Thyroid gland (tissue), 4 donors: ENCODE results near the gene C12orf42.

Source experiments
- POLR2A ChIP-seq, 2 donors: fragments of 450-650 bp; IDR thresholded peaks; one replicate each; pipeline ENCODE4 v1.6.1; 2017; ENCODE audit warnings: antibody characterized with exemption in 2 of 2, mild to moderate bottlenecking in 2 of 2, moderate library complexity in 1 of 2
- TF ChIP-seq, protein P1 (sequence below), 6 experiments: fragments of 200-600 bp in 3 of 6; fragments of 450-650 bp in 3 of 6; sonication (generic) in 3 of 6; IDR thresholded peaks; one replicate each; pipeline ENCODE4 v1.5.1; 2016 to 2019; ENCODE audit warnings: antibody characterized with exemption in 6 of 6, mild to moderate bottlenecking in 2 of 6, inconsistent platforms in 1 of 6, moderate library complexity in 1 of 6

DNA sequence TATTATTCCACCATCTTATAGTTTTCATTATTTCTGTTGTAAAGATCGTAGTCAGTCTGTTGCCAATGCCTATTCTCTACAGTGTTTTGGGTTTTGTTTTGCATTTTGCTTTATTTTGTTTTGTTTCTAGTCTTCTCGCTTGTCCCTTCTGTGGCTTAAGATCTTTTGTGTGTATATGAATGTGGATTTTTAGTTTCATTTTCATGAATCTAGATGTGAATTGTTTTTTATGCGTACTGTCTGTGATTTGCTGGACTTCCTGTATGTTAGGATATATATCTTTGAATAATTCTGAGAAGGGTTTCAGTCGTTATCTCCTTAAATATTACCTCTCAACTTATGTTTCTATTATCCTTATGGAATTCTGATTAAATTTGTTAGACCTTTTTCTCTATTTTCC lies 13.4 kb downstream of the C12orf42 start:
- TF ChIP-seq, protein P1, sequence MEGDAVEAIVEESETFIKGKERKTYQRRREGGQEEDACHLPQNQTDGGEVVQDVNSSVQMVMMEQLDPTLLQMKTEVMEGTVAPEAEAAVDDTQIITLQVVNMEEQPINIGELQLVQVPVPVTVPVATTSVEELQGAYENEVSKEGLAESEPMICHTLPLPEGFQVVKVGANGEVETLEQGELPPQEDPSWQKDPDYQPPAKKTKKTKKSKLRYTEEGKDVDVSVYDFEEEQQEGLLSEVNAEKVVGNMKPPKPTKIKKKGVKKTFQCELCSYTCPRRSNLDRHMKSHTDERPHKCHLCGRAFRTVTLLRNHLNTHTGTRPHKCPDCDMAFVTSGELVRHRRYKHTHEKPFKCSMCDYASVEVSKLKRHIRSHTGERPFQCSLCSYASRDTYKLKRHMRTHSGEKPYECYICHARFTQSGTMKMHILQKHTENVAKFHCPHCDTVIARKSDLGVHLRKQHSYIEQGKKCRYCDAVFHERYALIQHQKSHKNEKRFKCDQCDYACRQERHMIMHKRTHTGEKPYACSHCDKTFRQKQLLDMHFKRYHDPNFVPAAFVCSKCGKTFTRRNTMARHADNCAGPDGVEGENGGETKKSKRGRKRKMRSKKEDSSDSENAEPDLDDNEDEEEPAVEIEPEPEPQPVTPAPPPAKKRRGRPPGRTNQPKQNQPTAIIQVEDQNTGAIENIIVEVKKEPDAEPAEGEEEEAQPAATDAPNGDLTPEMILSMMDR (IDR thresholded peaks at IDR 0.05): no peak
- TF ChIP-seq POLR2A (IDR thresholded peaks at IDR 0.05): no peak
